GM23338 (cell line): ENCODE data around the gene KCTD17. TPM values are rescaled to one million over a fixed set of nuclear protein-coding genes. Genes with fewer than 3 reads are reported as not detected.

Source experiments
- ATAC-seq: fragments of 200-7000 bp; cut with Tn5 transposase; 3 replicates; pipeline ENCODE4 v1.9.1; 2020
- DNase-seq: peaks from one replicate; pipeline ENCODE4 v3.0.0-alpha.2; 2015; ENCODE audit warnings: low spot score
- H2AFZ ChIP-seq: fragments of 200-600 bp; sonication (generic); 2 replicates; pipeline ENCODE4 v1.8.0; 2016; ENCODE audit warnings: antibody characterized with exemption, mild to moderate bottlenecking, moderate library complexity
- H3F3A ChIP-seq: fragments of 200-600 bp; sonication (generic); replicated peaks from 2 replicates; pipeline ENCODE4 v1.8.0; 2017; ENCODE audit warnings: antibody characterized with exemption, mixed run types, low read depth
- H3K27ac ChIP-seq: fragments of 200-600 bp; sonication (generic); 2 replicates; pipeline ENCODE4 v1.6.1; 2016; ENCODE audit warnings: low read depth
- H3K27me3 ChIP-seq: fragments of 200-600 bp; sonication (generic); 2 replicates; pipeline ENCODE4 v1.8.0; 2016; ENCODE audit warnings: mild to moderate bottlenecking, mixed run types, moderate library complexity; ENCODE audit not compliant: insufficient read depth
- H3K36me3 ChIP-seq: fragments of 200-600 bp; sonication (generic); 2 replicates; pipeline ENCODE4 v1.8.0; 2016; ENCODE audit warnings: mild to moderate bottlenecking; ENCODE audit not compliant: insufficient read depth
- H3K4me1 ChIP-seq: fragments of 200-600 bp; sonication (generic); 2 replicates; pipeline ENCODE4 v1.8.0; 2016; ENCODE audit warnings: mild to moderate bottlenecking, moderate library complexity; ENCODE audit not compliant: insufficient read depth
- H3K4me2 ChIP-seq: fragments of 200-600 bp; sonication (generic); 2 replicates; pipeline ENCODE4 v1.7.1; 2017; ENCODE audit warnings: mixed run types
- H3K4me3 ChIP-seq: fragments of 200-600 bp; sonication (generic); 2 replicates; pipeline ENCODE4 v1.6.1; 2016; ENCODE audit warnings: mixed run types
- H3K79me2 ChIP-seq: fragments of 200-600 bp; sonication (generic); replicated peaks from 2 replicates; pipeline ENCODE4 v1.8.0; 2017; ENCODE audit warnings: mild to moderate bottlenecking; ENCODE audit not compliant: insufficient read depth
- H3K9me2 ChIP-seq: fragments of 200-600 bp; sonication (generic); 2 replicates; pipeline ENCODE4 v1.8.0; 2017; ENCODE audit not compliant: insufficient read depth
- H4K20me1 ChIP-seq: fragments of 200-600 bp; sonication (generic); replicated peaks from 2 replicates; pipeline ENCODE4 v1.8.0; 2017; ENCODE audit warnings: mild to moderate bottlenecking; ENCODE audit not compliant: insufficient read depth
- H3K27ac Mint-ChIP-seq: 2 replicates; pipeline ENCODE4 v1.8.0; 2020; ENCODE audit warnings: inconsistent platforms, mild to moderate bottlenecking, moderate library complexity, mixed read lengths
- H3K27me3 Mint-ChIP-seq: 3 replicates; pipeline ENCODE4 v1.8.0; 2022; ENCODE audit warnings: low read depth, mild to moderate bottlenecking, moderate library complexity, mixed read lengths, inconsistent platforms; ENCODE audit not compliant: insufficient read depth, poor library complexity
- H3K36me3 Mint-ChIP-seq: 3 replicates; pipeline ENCODE4 v1.8.0; 2021; ENCODE audit warnings: low read depth, mild to moderate bottlenecking, inconsistent platforms, moderate library complexity, mixed read lengths
- H3K4me1 Mint-ChIP-seq: 3 replicates; pipeline ENCODE4 v1.8.0; 2020; ENCODE audit warnings: mild to moderate bottlenecking, inconsistent platforms, mixed read lengths
- H3K4me3 Mint-ChIP-seq: 3 replicates; pipeline ENCODE4 v1.8.0; 2021; ENCODE audit warnings: moderate library complexity, mild to moderate bottlenecking, inconsistent platforms, mixed read lengths
- H3K9me3 Mint-ChIP-seq: 3 replicates; pipeline ENCODE4 v1.8.0; 2020; ENCODE audit warnings: moderate library complexity, mild to moderate bottlenecking, inconsistent platforms, mixed read lengths
- CREB1 ChIP-seq: fragments of 250-450 bp; sonication (Bioruptor Pico); IDR thresholded peaks from 2 replicates; pipeline ENCODE4 v1.5.0; 2020; ENCODE audit warnings: low read depth, mild to moderate bottlenecking, moderate library complexity
- EZH2phosphoT487 ChIP-seq: fragments of 200-600 bp; sonication (generic); IDR thresholded peaks from one replicate; pipeline ENCODE4 v1.8.1; 2018; ENCODE audit warnings: antibody characterized with exemption; ENCODE audit not compliant: unreplicated experiment
- JUNB ChIP-seq: IDR thresholded peaks from one replicate; pipeline ENCODE4 v1.6.1; 2016; ENCODE audit warnings: antibody characterized with exemption; ENCODE audit not compliant: unreplicated experiment
- POLR2AphosphoS5 ChIP-seq: IDR thresholded peaks from 2 replicates; pipeline ENCODE4 v1.6.1; 2016; ENCODE audit warnings: antibody characterized with exemption, low read depth
- STAT1 ChIP-seq: IDR thresholded peaks from one replicate; pipeline ENCODE4 v1.6.1; 2016; ENCODE audit warnings: antibody characterized with exemption; ENCODE audit not compliant: unreplicated experiment
- ZNF114 ChIP-seq: fragments of 250-450 bp; sonication (Bioruptor Pico); IDR thresholded peaks from 2 replicates; pipeline ENCODE4 v1.5.0; 2020; ENCODE audit warnings: mild to moderate bottlenecking, moderate library complexity
- ZNF331 ChIP-seq: fragments of 250-450 bp; sonication (Bioruptor Pico); IDR thresholded peaks from 2 replicates; pipeline ENCODE4 v1.5.0; 2020; ENCODE audit warnings: low read depth, mild to moderate bottlenecking, moderate library complexity
- polyA plus RNA-seq: library from polyadenylated mRNA; unstranded; fragments of >200 nt; fragmentation: Nextera tagmentation; extraction: Ambion mirVana; gene quantifications from 2 replicates; pipeline ENCODE4 v1.2.1, GENCODE V29; 2016
- total RNA-seq: library from RNA; depleted of rRNA; stranded (reverse); fragments of >200 nt; shearing (Covaris generic); gene quantifications from 2 replicates; pipeline ENCODE4 v1.2.3, GENCODE V29; 2014
- TF ChIP-seq, protein P1 (sequence below), 2 experiments: fragments of 200-600 bp in 1 of 2; sonication (generic) in 1 of 2; conservative IDR thresholded peaks; 2 replicates each; pipeline versions ENCODE4 v1.5.1 to v1.6.1; 2016 to 2017; ENCODE audit warnings: antibody characterized with exemption in 2 of 2, low read depth in 2 of 2, mild to moderate bottlenecking in 2 of 2, moderate library complexity in 1 of 2
- TF ChIP-seq, protein P2 (sequence below): IDR thresholded peaks from one replicate; pipeline ENCODE4 v1.6.1; 2018; ENCODE audit warnings: antibody characterized with exemption; ENCODE audit not compliant: unreplicated experiment
- TF ChIP-seq, protein P3 (sequence below): IDR thresholded peaks from 2 replicates; pipeline ENCODE4 v1.6.1; 2016; ENCODE audit warnings: antibody characterized with exemption

KCTD17 gene
- total and polyA plus RNA-seq, 2 experiments from 2014 or later: 25.1 to 35.0 TPM

DNA sequence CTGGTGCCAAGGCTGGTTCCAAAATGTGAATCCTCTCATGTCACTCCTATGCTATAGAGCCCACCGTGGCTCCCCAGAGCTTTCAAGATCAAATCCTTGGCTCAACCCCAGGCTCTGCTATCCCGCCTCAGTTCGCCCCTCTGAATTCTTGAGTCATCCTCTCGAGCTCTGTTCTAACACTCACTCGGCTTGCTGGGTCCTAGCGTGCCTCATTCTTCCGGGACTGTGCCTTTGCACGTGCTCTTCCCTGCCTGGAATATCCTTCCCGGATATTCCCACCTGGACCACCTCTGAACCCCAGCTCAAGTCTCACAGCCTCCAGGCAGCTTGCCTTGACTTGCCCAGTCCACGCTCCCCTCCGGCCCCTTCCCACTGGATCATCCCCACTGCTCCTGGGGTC, 13.0 kb downstream of the KCTD17 start (continued):
- TF ChIP-seq, protein P1, sequence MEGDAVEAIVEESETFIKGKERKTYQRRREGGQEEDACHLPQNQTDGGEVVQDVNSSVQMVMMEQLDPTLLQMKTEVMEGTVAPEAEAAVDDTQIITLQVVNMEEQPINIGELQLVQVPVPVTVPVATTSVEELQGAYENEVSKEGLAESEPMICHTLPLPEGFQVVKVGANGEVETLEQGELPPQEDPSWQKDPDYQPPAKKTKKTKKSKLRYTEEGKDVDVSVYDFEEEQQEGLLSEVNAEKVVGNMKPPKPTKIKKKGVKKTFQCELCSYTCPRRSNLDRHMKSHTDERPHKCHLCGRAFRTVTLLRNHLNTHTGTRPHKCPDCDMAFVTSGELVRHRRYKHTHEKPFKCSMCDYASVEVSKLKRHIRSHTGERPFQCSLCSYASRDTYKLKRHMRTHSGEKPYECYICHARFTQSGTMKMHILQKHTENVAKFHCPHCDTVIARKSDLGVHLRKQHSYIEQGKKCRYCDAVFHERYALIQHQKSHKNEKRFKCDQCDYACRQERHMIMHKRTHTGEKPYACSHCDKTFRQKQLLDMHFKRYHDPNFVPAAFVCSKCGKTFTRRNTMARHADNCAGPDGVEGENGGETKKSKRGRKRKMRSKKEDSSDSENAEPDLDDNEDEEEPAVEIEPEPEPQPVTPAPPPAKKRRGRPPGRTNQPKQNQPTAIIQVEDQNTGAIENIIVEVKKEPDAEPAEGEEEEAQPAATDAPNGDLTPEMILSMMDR (conservative IDR thresholded peaks at IDR 0.05; ENCODE audit: low read depth in 2 of 2): no peak
- TF ChIP-seq CREB1 (CRISPR knock-in tag) (no peak), EZH2phosphoT487 (no peak), JUNB (no peak)

GRCh38 chr22:37065180-37065579, 13.6 kb downstream of the KCTD17 start:
- H3F3A ChIP-seq: no peaks in the 10 kb centered on the region
- TF ChIP-seq JUNB (no peak), ZNF114 (CRISPR knock-in tag) (no peak), ZNF331 (no peak)

GRCh38 chr22:37065961-37066360, 14.4 kb downstream of the KCTD17 start:
- no peaks in the 10 kb centered on the region; the same call in 2 of the 3 replicates for H3K9me3 Mint-ChIP-seq
- peaks cover 41% of the 10 kb centered on the region for H3K27me3 ChIP-seq
- H3K27me3 Mint-ChIP-seq: peaks cover 43% of the 10 kb centered on the region

More at GRCh38 chr22:37065180-37065579, 13.6 kb downstream of the KCTD17 start:
- peaks cover 41% of the 10 kb centered on the region for H3K27me3 Mint-ChIP-seq
- H3K4me2 ChIP-seq: no peak overlapping the region
- H3K36me3 Mint-ChIP-seq: peaks cover 2% of the 10 kb centered on the region; the same call in 2 of the 3 replicates
- DNase-seq: no peak
- no peaks in the 10 kb centered on the region for H3K9me2 ChIP-seq
- H3K27ac ChIP-seq: no peak overlapping the region
- no peak overlapping the region for H3K4me3 ChIP-seq
- H3K4me3 Mint-ChIP-seq: no peak overlapping the region
- H3K9me3 Mint-ChIP-seq: no peaks in the 10 kb centered on the region; the same call in 2 of the 3 replicates
- ATAC-seq: no peak
- no peaks in the 10 kb centered on the region for H3K79me2 ChIP-seq
- peaks cover 38% of the 10 kb centered on the region for H3K4me1 Mint-ChIP-seq
- no peak overlapping the region for H2AFZ ChIP-seq
- no peak overlapping the region for H3K27ac Mint-ChIP-seq
- peaks cover 33% of the 10 kb centered on the region for H3K27me3 ChIP-seq
- H4K20me1 ChIP-seq: no peaks in the 10 kb centered on the region
- H3K36me3 ChIP-seq: no peaks in the 10 kb centered on the region
- H3K4me1 ChIP-seq: peaks cover 22% of the 10 kb centered on the region

More at GRCh38 chr22:37065961-37066360, 14.4 kb downstream of the KCTD17 start:
- no peak overlapping the region for H3K27ac Mint-ChIP-seq
- Histone ChIP-seq H3K27ac (no peak overlapping the region), H3F3A (no peaks in the 10 kb centered on the region), H4K20me1 (no peaks in the 10 kb centered on the region), H3K4me1 (peaks cover 22% of the 10 kb centered on the region), H3K9me2 (no peaks in the 10 kb centered on the region), H3K4me3 (no peak overlapping the region), H3K36me3 (no peaks in the 10 kb centered on the region), H3K79me2 (no peaks in the 10 kb centered on the region), H3K4me2 (no peak overlapping the region), H2AFZ (no peak overlapping the region)
- no peak overlapping the region for H3K4me3 Mint-ChIP-seq
- peaks cover 2% of the 10 kb centered on the region; the same call in 2 of the 3 replicates for H3K36me3 Mint-ChIP-seq
- TF ChIP-seq ZNF331 (no peak), POLR2AphosphoS5 (no peak), STAT1 (no peak)
- TF ChIP-seq, protein P2, sequence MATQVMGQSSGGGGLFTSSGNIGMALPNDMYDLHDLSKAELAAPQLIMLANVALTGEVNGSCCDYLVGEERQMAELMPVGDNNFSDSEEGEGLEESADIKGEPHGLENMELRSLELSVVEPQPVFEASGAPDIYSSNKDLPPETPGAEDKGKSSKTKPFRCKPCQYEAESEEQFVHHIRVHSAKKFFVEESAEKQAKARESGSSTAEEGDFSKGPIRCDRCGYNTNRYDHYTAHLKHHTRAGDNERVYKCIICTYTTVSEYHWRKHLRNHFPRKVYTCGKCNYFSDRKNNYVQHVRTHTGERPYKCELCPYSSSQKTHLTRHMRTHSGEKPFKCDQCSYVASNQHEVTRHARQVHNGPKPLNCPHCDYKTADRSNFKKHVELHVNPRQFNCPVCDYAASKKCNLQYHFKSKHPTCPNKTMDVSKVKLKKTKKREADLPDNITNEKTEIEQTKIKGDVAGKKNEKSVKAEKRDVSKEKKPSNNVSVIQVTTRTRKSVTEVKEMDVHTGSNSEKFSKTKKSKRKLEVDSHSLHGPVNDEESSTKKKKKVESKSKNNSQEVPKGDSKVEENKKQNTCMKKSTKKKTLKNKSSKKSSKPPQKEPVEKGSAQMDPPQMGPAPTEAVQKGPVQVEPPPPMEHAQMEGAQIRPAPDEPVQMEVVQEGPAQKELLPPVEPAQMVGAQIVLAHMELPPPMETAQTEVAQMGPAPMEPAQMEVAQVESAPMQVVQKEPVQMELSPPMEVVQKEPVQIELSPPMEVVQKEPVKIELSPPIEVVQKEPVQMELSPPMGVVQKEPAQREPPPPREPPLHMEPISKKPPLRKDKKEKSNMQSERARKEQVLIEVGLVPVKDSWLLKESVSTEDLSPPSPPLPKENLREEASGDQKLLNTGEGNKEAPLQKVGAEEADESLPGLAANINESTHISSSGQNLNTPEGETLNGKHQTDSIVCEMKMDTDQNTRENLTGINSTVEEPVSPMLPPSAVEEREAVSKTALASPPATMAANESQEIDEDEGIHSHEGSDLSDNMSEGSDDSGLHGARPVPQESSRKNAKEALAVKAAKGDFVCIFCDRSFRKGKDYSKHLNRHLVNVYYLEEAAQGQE: no peak
- TF ChIP-seq, protein P3, sequence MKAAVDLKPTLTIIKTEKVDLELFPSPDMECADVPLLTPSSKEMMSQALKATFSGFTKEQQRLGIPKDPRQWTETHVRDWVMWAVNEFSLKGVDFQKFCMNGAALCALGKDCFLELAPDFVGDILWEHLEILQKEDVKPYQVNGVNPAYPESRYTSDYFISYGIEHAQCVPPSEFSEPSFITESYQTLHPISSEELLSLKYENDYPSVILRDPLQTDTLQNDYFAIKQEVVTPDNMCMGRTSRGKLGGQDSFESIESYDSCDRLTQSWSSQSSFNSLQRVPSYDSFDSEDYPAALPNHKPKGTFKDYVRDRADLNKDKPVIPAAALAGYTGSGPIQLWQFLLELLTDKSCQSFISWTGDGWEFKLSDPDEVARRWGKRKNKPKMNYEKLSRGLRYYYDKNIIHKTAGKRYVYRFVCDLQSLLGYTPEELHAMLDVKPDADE: no peak
- TF ChIP-seq, protein P1 (conservative IDR thresholded peaks at IDR 0.05; ENCODE audit: low read depth in 2 of 2): no peak
- peaks cover 37% of the 10 kb centered on the region for H3K4me1 Mint-ChIP-seq
- DNase-seq: no peak
- ATAC-seq: no peak
